Measurements from ENCODE around the gene KRTAP16-1. TPM values are rescaled to one million over a fixed set of nuclear protein-coding genes. Genes with fewer than 3 reads are reported as not detected.

KRTAP16-1 gene
- total RNA-seq, 2 donors from 2014 or later = not detected

DNA sequence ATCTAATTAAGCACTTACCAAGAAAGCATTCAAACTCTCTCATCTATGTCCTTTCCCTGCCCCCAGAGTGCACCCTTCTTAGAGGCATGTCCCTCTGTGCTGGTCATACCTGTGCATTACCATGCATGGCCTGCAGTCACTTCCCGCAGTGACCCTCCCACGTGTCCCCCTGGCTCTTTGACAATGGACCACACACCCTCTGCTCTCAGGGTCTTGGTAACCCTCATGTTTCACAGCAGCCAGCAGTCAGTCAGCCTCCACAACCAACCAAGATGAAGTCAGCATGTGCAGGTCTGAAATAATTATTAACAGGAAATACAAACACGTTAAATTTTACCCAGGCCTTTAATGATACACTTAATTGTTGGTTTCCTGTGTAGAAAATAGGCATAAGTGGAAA, 31.4 kb upstream of the KRTAP16-1 start:
- no peak overlapping the region for H3K4me3 ChIP-seq
- no peak overlapping the region for H3K27ac ChIP-seq
- H3K27me3 ChIP-seq = no peaks in the 10 kb centered on the region
- intact Hi-C loops (cut with DNase I) = no loop called here
- H3K9me3 ChIP-seq = no peaks in the 10 kb centered on the region
- peaks cover 15% of the 10 kb centered on the region for H3K4me1 ChIP-seq
- ATAC-seq = no peak
- TF ChIP-seq CTCF (IDR thresholded peaks at IDR 0.05) = no peak
- no peak for TF ChIP-seq POLR2A (IDR thresholded peaks at IDR 0.05)
- 12 to 15% methylated on average over 2 to 3 of the region's 3 CpGs for WGBS, 2 donors
- H3K36me3 ChIP-seq (replicated peaks in 1 of 2; ENCODE audit: insufficient read depth in 1 of 2, low read depth in 2 of 2) = no peaks in the 10 kb centered on the region
- no peak for DNase-seq

DNA sequence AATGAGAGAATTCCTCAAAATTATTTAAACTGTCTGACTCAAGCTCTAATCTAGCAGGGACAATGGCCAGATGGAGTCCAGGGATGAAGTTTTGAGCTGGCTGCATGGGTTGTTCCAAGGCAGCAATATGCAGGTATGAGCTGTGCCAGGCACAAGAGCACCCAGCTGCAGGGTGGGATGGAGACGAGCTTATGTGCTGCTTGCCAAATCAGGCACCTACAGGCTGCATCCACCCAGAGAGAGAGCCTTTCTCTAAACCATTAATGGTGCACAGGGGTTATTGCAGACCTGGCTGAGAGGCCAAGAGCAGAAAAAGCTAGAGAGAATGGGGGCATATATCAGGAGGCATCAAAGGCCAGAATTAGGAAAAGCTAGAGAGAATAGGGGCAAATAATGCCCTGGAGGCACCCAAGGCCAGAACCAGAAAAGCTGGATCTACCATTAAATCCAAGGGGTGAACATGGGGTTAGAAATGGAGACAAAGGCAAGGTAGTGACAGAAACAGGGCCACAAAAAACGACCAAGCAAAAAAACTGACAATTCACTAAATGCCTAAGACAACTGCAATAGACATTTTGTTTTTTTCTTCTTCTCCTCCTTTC, 30.6 kb upstream of the KRTAP16-1 start:
- Histone ChIP-seq H3K4me3 (no peak overlapping the region), H3K9me3 (no peaks in the 10 kb centered on the region), H3K4me1 (peaks cover 15% of the 10 kb centered on the region), H3K36me3 (replicated peaks in 1 of 2; ENCODE audit: insufficient read depth in 1 of 2, low read depth in 2 of 2) (no peaks in the 10 kb centered on the region), H3K27ac (no peak overlapping the region), H3K27me3 (no peaks in the 10 kb centered on the region)
- ATAC-seq (no peak), DNase-seq (no peak)
- WGBS, 2 donors = 29 to 43% methylated on average over 2 of the region's 2 CpGs
- intact Hi-C loops (cut with DNase I) = no loop called here
- TF ChIP-seq POLR2A (IDR thresholded peaks at IDR 0.05) (no peak), CTCF (IDR thresholded peaks at IDR 0.05) (no peak)

DNA sequence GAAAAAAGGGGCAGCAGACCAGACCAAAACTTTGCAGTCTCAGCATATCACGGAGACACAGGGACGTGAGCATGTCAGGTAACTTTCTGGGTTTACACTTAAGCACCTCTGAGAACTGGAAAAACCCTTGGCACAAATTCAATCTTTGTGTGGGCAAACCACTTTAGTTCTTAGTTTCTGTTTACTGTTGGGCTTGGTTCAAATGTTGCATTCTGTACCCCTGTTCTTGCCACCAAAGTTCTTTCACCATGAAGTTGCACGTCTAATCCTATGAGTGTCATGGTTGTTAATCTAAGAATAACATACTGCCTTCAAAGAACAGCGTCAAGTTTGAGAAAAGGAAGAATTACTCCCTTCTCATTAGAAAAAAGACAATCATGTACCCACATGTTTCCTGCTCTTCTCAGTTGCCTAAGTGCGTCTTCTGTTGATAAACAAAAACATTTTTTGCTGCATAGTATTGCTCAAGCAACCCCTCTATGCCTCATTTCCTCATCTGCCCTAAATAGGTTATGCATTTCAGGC, 29.9 kb upstream of the KRTAP16-1 start:
- ATAC-seq (peak; percentile 52), DNase-seq (no peak)
- no peak for TF ChIP-seq POLR2A (IDR thresholded peaks at IDR 0.05)
- TF ChIP-seq CTCF (IDR thresholded peaks at IDR 0.05) = no peak
- Histone ChIP-seq H3K4me3 (no peak overlapping the region), H3K27me3 (no peaks in the 10 kb centered on the region), H3K9me3 (no peaks in the 10 kb centered on the region), H3K4me1 (peaks cover 15% of the 10 kb centered on the region), H3K36me3 (replicated peaks in 1 of 2; ENCODE audit: insufficient read depth in 1 of 2, low read depth in 2 of 2) (no peaks in the 10 kb centered on the region), H3K27ac (no peak overlapping the region)
- intact Hi-C loops (cut with DNase I) = no loop called here
- WGBS, 2 donors = 33 to 45% methylated on average over 5 of the region's 5 CpGs

- TF ChIP-seq CTCF (IDR thresholded peaks at IDR 0.05) = no peak
- TF ChIP-seq POLR2A (IDR thresholded peaks at IDR 0.05) = no peak
- Histone ChIP-seq H3K27me3 (no peaks in the 10 kb centered on the region), H3K4me1 (peaks cover 14% of the 10 kb centered on the region), H3K4me3 (no peak overlapping the region), H3K36me3 (replicated peaks in 1 of 2; ENCODE audit: insufficient read depth in 1 of 2, low read depth in 2 of 2) (no peaks in the 10 kb centered on the region), H3K9me3 (no peaks in the 10 kb centered on the region), H3K27ac (no peak overlapping the region)
- 87 to 95% methylated on average over 1 of the region's 1 CpG for WGBS, 2 donors
- intact Hi-C loops (cut with DNase I) = no loop called here
- ATAC-seq (no peak), DNase-seq (no peak)
These were observed 26.6 kb upstream of the KRTAP16-1 start for GRCh38 chr17:41335747-41336146.

Measured in body of pancreas (tissue), 4 donors.